Medulla oblongata (tissue), 1 donor: ENCODE measurements around the gene TFR2.

Source experiments
- DNase-seq: peaks from one replicate; pipeline ENCODE4 v3.0.0-alpha.2; 2015; ENCODE audit errors: extremely low spot score

Gene TFR2

GRCh38 chr7:100613412-100614175 is 27.8 kb downstream of the TFR2 start:
- DNase-seq: no peak

- DNase-seq: no peak
These were observed 28.5 kb downstream of the TFR2 start for GRCh38 chr7:100612730-100613390.

- peak; percentile 100 for DNase-seq
These were observed 29.2 kb downstream of the TFR2 start, which contains the start of gene MOSPD3 for GRCh38 chr7:100611983-100612729. Gene MOSPD3, plus strand, starts transcription at chr7:100612540. Its CDS starts 252 bp downstream, at chr7:100612792.

- DNase-seq: no peak
These were observed 31.4 kb downstream of the TFR2 start for GRCh38 chr7:100609958-100610357.

GRCh38 chr7:100607111-100607510 is 34.2 kb downstream of the TFR2 start:
- no peak for DNase-seq

- no peak for DNase-seq
These were observed 35.0 kb downstream of the TFR2 start for GRCh38 chr7:100606313-100606712.

- no peak for DNase-seq
These were observed 36.1 kb downstream of the TFR2 start for GRCh38 chr7:100604976-100605911.

- peak; percentile 48 for DNase-seq
These were observed 37.0 kb downstream of the TFR2 start for GRCh38 chr7:100604028-100604975.

GRCh38 chr7:100603726-100604027 is 37.7 kb downstream of the TFR2 start:
- DNase-seq: no peak

- DNase-seq: no peak
These were observed 38.2 kb downstream of the TFR2 start for GRCh38 chr7:100602889-100603725.

- DNase-seq: no peak
These were observed 40.7 kb downstream of the TFR2 start for GRCh38 chr7:100600730-100601038.

- no peak for DNase-seq
These were observed 41.2 kb downstream of the TFR2 start for GRCh38 chr7:100599911-100600729.

GRCh38 chr7:100598425-100598824 is 42.9 kb downstream of the TFR2 start:
- no peak for DNase-seq

GRCh38 chr7:100595188-100595587 is 46.2 kb downstream of the TFR2 start:
- no peak for DNase-seq

GRCh38 chr7:100591596-100591995 is 49.8 kb downstream of the TFR2 start:
- no peak for DNase-seq

GRCh38 chr7:100590077-100590737 is 51.1 kb downstream of the TFR2 start:
- DNase-seq: no peak

GRCh38 chr7:100589341-100589947 is 51.9 kb downstream of the TFR2 start:
- no peak for DNase-seq

- no peak for DNase-seq
These were observed 52.9 kb downstream of the TFR2 start for GRCh38 chr7:100588438-100588837.
